GM23338 (cell line): ENCODE measurements around the gene NLN. TPM values are rescaled to one million over a fixed set of nuclear protein-coding genes. Genes with fewer than 3 reads are reported as not detected.

Experiments
- ATAC-seq: fragments of 200-7000 bp; cut with Tn5 transposase; 3 replicates; pipeline ENCODE4 v1.9.1; 2020
- DNase-seq: peaks from one replicate; pipeline ENCODE4 v3.0.0-alpha.2; 2015; ENCODE audit warnings: low spot score
- H2AFZ ChIP-seq: fragments of 200-600 bp; sonication (generic); 2 replicates; pipeline ENCODE4 v1.8.0; 2016; ENCODE audit warnings: antibody characterized with exemption, mild to moderate bottlenecking, moderate library complexity
- H3F3A ChIP-seq: fragments of 200-600 bp; sonication (generic); replicated peaks from 2 replicates; pipeline ENCODE4 v1.8.0; 2017; ENCODE audit warnings: antibody characterized with exemption, mixed run types, low read depth
- H3K27ac ChIP-seq: fragments of 200-600 bp; sonication (generic); 2 replicates; pipeline ENCODE4 v1.6.1; 2016; ENCODE audit warnings: low read depth
- H3K27me3 ChIP-seq: fragments of 200-600 bp; sonication (generic); 2 replicates; pipeline ENCODE4 v1.8.0; 2016; ENCODE audit warnings: mild to moderate bottlenecking, mixed run types, moderate library complexity; ENCODE audit not compliant: insufficient read depth
- H3K36me3 ChIP-seq: fragments of 200-600 bp; sonication (generic); 2 replicates; pipeline ENCODE4 v1.8.0; 2016; ENCODE audit warnings: mild to moderate bottlenecking; ENCODE audit not compliant: insufficient read depth
- H3K4me1 ChIP-seq: fragments of 200-600 bp; sonication (generic); 2 replicates; pipeline ENCODE4 v1.8.0; 2016; ENCODE audit warnings: mild to moderate bottlenecking, moderate library complexity; ENCODE audit not compliant: insufficient read depth
- H3K4me2 ChIP-seq: fragments of 200-600 bp; sonication (generic); 2 replicates; pipeline ENCODE4 v1.7.1; 2017; ENCODE audit warnings: mixed run types
- H3K4me3 ChIP-seq: fragments of 200-600 bp; sonication (generic); 2 replicates; pipeline ENCODE4 v1.6.1; 2016; ENCODE audit warnings: mixed run types
- H3K79me2 ChIP-seq: fragments of 200-600 bp; sonication (generic); replicated peaks from 2 replicates; pipeline ENCODE4 v1.8.0; 2017; ENCODE audit warnings: mild to moderate bottlenecking; ENCODE audit not compliant: insufficient read depth
- H3K9me2 ChIP-seq: fragments of 200-600 bp; sonication (generic); 2 replicates; pipeline ENCODE4 v1.8.0; 2017; ENCODE audit not compliant: insufficient read depth
- H4K20me1 ChIP-seq: fragments of 200-600 bp; sonication (generic); replicated peaks from 2 replicates; pipeline ENCODE4 v1.8.0; 2017; ENCODE audit warnings: mild to moderate bottlenecking; ENCODE audit not compliant: insufficient read depth
- H3K27ac Mint-ChIP-seq: 2 replicates; pipeline ENCODE4 v1.8.0; 2020; ENCODE audit warnings: inconsistent platforms, mild to moderate bottlenecking, moderate library complexity, mixed read lengths
- H3K27me3 Mint-ChIP-seq: 3 replicates; pipeline ENCODE4 v1.8.0; 2022; ENCODE audit warnings: low read depth, mild to moderate bottlenecking, moderate library complexity, mixed read lengths, inconsistent platforms; ENCODE audit not compliant: insufficient read depth, poor library complexity
- H3K36me3 Mint-ChIP-seq: 3 replicates; pipeline ENCODE4 v1.8.0; 2021; ENCODE audit warnings: low read depth, mild to moderate bottlenecking, inconsistent platforms, moderate library complexity, mixed read lengths
- H3K4me1 Mint-ChIP-seq: 3 replicates; pipeline ENCODE4 v1.8.0; 2020; ENCODE audit warnings: mild to moderate bottlenecking, inconsistent platforms, mixed read lengths
- H3K4me3 Mint-ChIP-seq: 3 replicates; pipeline ENCODE4 v1.8.0; 2021; ENCODE audit warnings: moderate library complexity, mild to moderate bottlenecking, inconsistent platforms, mixed read lengths
- H3K9me3 Mint-ChIP-seq: 3 replicates; pipeline ENCODE4 v1.8.0; 2020; ENCODE audit warnings: moderate library complexity, mild to moderate bottlenecking, inconsistent platforms, mixed read lengths
- CREB1 ChIP-seq: fragments of 250-450 bp; sonication (Bioruptor Pico); IDR thresholded peaks from 2 replicates; pipeline ENCODE4 v1.5.0; 2020; ENCODE audit warnings: low read depth, mild to moderate bottlenecking, moderate library complexity
- EZH2 ChIP-seq: fragments of 200-600 bp; sonication (generic); IDR thresholded peaks from one replicate; pipeline ENCODE4 v1.8.0; 2017; ENCODE audit warnings: antibody characterized with exemption, mild to moderate bottlenecking, low read depth; ENCODE audit not compliant: unreplicated experiment
- EZH2phosphoT487 ChIP-seq: fragments of 200-600 bp; sonication (generic); IDR thresholded peaks from one replicate; pipeline ENCODE4 v1.8.1; 2018; ENCODE audit warnings: antibody characterized with exemption; ENCODE audit not compliant: unreplicated experiment
- JUNB ChIP-seq: IDR thresholded peaks from one replicate; pipeline ENCODE4 v1.6.1; 2016; ENCODE audit warnings: antibody characterized with exemption; ENCODE audit not compliant: unreplicated experiment
- NANOG ChIP-seq: IDR thresholded peaks from 2 replicates; pipeline ENCODE4 v1.6.1; 2016; ENCODE audit warnings: antibody characterized with exemption, borderline replicate concordance
- POLR2AphosphoS5 ChIP-seq: IDR thresholded peaks from 2 replicates; pipeline ENCODE4 v1.6.1; 2016; ENCODE audit warnings: antibody characterized with exemption, low read depth
- STAT1 ChIP-seq: IDR thresholded peaks from one replicate; pipeline ENCODE4 v1.6.1; 2016; ENCODE audit warnings: antibody characterized with exemption; ENCODE audit not compliant: unreplicated experiment
- ZNF114 ChIP-seq: fragments of 250-450 bp; sonication (Bioruptor Pico); IDR thresholded peaks from 2 replicates; pipeline ENCODE4 v1.5.0; 2020; ENCODE audit warnings: mild to moderate bottlenecking, moderate library complexity
- ZNF331 ChIP-seq: fragments of 250-450 bp; sonication (Bioruptor Pico); IDR thresholded peaks from 2 replicates; pipeline ENCODE4 v1.5.0; 2020; ENCODE audit warnings: low read depth, mild to moderate bottlenecking, moderate library complexity
- polyA plus RNA-seq: library from polyadenylated mRNA; unstranded; fragments of >200 nt; fragmentation: Nextera tagmentation; extraction: Ambion mirVana; gene quantifications from 2 replicates; pipeline ENCODE4 v1.2.1, GENCODE V29; 2016
- total RNA-seq: library from RNA; depleted of rRNA; stranded (reverse); fragments of >200 nt; shearing (Covaris generic); gene quantifications from 2 replicates; pipeline ENCODE4 v1.2.3, GENCODE V29; 2014
- TF ChIP-seq, protein P1 (sequence below), 2 experiments: fragments of 200-600 bp in 1 of 2; sonication (generic) in 1 of 2; conservative IDR thresholded peaks; 2 replicates each; pipeline versions ENCODE4 v1.5.1 to v1.6.1; 2016 to 2017; ENCODE audit warnings: antibody characterized with exemption in 2 of 2, low read depth in 2 of 2, mild to moderate bottlenecking in 2 of 2, moderate library complexity in 1 of 2
- TF ChIP-seq, protein P2 (sequence below): IDR thresholded peaks from one replicate; pipeline ENCODE4 v1.6.1; 2018; ENCODE audit warnings: antibody characterized with exemption; ENCODE audit not compliant: unreplicated experiment

Gene NLN
- total and polyA plus RNA-seq, 2 experiments from 2014 or later = 56.4 to 168 TPM

DNA sequence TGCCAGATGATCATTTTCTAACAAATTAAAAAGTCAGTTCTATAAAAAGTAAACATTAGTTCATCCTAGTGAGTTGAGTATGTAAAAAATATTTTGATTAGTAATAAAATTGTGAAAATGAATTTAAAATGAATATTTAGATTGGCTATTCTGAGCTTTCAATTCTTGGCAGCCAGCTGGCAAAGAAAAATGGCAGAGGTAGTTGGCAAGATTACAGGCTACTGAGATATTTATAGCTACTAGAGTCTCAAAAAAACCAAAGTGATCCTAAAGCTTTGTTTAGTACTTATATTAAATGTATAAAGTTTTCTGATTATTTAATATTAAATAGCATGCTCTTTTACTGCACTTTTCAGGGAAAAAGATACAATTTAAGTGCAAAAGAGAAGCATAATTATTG is 25.1 kb upstream of the NLN start:
- Mint-ChIP-seq H3K36me3 (peaks cover 1% of the 10 kb centered on the region; the same call in 2 of the 3 replicates), H3K4me1 (no peaks in the 10 kb centered on the region), H3K27ac (no peak overlapping the region), H3K9me3 (no peaks in the 10 kb centered on the region; the same call in 2 of the 3 replicates), H3K27me3 (no peaks in the 10 kb centered on the region), H3K4me3 (no peak overlapping the region)
- Histone ChIP-seq H4K20me1 (no peaks in the 10 kb centered on the region), H3K4me1 (peaks cover 10% of the 10 kb centered on the region), H2AFZ (no peak overlapping the region), H3F3A (no peaks in the 10 kb centered on the region), H3K4me3 (no peak overlapping the region), H3K36me3 (no peaks in the 10 kb centered on the region), H3K4me2 (no peak overlapping the region), H3K9me2 (no peaks in the 10 kb centered on the region), H3K27ac (no peak overlapping the region), H3K79me2 (no peaks in the 10 kb centered on the region), H3K27me3 (no peaks in the 10 kb centered on the region)
- DNase-seq (no peak), ATAC-seq (no peak)
- TF ChIP-seq, protein P1, sequence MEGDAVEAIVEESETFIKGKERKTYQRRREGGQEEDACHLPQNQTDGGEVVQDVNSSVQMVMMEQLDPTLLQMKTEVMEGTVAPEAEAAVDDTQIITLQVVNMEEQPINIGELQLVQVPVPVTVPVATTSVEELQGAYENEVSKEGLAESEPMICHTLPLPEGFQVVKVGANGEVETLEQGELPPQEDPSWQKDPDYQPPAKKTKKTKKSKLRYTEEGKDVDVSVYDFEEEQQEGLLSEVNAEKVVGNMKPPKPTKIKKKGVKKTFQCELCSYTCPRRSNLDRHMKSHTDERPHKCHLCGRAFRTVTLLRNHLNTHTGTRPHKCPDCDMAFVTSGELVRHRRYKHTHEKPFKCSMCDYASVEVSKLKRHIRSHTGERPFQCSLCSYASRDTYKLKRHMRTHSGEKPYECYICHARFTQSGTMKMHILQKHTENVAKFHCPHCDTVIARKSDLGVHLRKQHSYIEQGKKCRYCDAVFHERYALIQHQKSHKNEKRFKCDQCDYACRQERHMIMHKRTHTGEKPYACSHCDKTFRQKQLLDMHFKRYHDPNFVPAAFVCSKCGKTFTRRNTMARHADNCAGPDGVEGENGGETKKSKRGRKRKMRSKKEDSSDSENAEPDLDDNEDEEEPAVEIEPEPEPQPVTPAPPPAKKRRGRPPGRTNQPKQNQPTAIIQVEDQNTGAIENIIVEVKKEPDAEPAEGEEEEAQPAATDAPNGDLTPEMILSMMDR (conservative IDR thresholded peaks at IDR 0.05; ENCODE audit: low read depth in 2 of 2) = no peak
- TF ChIP-seq NANOG = no peak
- TF ChIP-seq ZNF331 (CRISPR knock-in tag) = no peak
- TF ChIP-seq ZNF114 = no peak
- no peak for TF ChIP-seq EZH2

DNA sequence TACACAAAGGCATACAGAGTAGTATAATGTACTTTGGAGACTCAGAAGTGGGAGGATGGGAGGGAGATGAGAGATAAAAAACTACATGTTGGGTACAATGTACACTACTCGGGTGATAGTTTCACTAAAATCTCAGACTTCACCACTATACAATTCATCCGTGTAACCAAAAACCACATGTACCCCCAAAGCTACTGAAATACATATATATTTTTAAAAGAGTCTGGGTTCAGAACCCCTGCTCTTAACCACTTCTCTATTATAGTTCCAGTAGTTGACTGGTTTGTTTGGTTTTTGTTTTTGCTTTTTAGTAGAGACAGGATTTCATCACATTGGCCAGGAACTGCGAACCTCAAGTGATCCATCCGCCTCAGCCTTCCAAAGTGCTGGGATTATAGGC is 22.7 kb upstream of the NLN start:
- Histone ChIP-seq H3K4me2 (no peak overlapping the region), H3K9me2 (no peaks in the 10 kb centered on the region), H2AFZ (no peak overlapping the region), H3F3A (no peaks in the 10 kb centered on the region), H3K4me3 (no peak overlapping the region), H3K27ac (no peak overlapping the region), H3K79me2 (no peaks in the 10 kb centered on the region), H3K27me3 (no peaks in the 10 kb centered on the region), H3K4me1 (peaks cover 10% of the 10 kb centered on the region), H4K20me1 (no peaks in the 10 kb centered on the region), H3K36me3 (no peaks in the 10 kb centered on the region)
- ATAC-seq (no peak), DNase-seq (no peak)
- Mint-ChIP-seq H3K27me3 (no peaks in the 10 kb centered on the region), H3K36me3 (peaks cover 14% of the 10 kb centered on the region; the same call in 2 of the 3 replicates), H3K4me3 (no peak overlapping the region), H3K27ac (no peak overlapping the region), H3K4me1 (no peaks in the 10 kb centered on the region), H3K9me3 (no peaks in the 10 kb centered on the region)
- TF ChIP-seq STAT1 = no peak
- TF ChIP-seq CREB1 = no peak
- TF ChIP-seq EZH2phosphoT487 = no peak
- no peak for TF ChIP-seq ZNF331 (CRISPR knock-in tag)
- TF ChIP-seq NANOG = no peak
- TF ChIP-seq, protein P1 (conservative IDR thresholded peaks at IDR 0.05; ENCODE audit: low read depth in 2 of 2) = no peak
- TF ChIP-seq, protein P2, sequence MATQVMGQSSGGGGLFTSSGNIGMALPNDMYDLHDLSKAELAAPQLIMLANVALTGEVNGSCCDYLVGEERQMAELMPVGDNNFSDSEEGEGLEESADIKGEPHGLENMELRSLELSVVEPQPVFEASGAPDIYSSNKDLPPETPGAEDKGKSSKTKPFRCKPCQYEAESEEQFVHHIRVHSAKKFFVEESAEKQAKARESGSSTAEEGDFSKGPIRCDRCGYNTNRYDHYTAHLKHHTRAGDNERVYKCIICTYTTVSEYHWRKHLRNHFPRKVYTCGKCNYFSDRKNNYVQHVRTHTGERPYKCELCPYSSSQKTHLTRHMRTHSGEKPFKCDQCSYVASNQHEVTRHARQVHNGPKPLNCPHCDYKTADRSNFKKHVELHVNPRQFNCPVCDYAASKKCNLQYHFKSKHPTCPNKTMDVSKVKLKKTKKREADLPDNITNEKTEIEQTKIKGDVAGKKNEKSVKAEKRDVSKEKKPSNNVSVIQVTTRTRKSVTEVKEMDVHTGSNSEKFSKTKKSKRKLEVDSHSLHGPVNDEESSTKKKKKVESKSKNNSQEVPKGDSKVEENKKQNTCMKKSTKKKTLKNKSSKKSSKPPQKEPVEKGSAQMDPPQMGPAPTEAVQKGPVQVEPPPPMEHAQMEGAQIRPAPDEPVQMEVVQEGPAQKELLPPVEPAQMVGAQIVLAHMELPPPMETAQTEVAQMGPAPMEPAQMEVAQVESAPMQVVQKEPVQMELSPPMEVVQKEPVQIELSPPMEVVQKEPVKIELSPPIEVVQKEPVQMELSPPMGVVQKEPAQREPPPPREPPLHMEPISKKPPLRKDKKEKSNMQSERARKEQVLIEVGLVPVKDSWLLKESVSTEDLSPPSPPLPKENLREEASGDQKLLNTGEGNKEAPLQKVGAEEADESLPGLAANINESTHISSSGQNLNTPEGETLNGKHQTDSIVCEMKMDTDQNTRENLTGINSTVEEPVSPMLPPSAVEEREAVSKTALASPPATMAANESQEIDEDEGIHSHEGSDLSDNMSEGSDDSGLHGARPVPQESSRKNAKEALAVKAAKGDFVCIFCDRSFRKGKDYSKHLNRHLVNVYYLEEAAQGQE = no peak
- TF ChIP-seq JUNB = no peak
- no peak for TF ChIP-seq EZH2
- TF ChIP-seq ZNF114 = no peak
- TF ChIP-seq POLR2AphosphoS5 = no peak
